GM12801 (cell line): Measurements from ENCODE around the gene TMEM106C.

Experiments used
- TF ChIP-seq, protein P1 (sequence below): IDR thresholded peaks from one replicate; pipeline ENCODE4 v1.5.1; 2011; ENCODE audit warnings: control low read depth; ENCODE audit not compliant: insufficient read length; ENCODE audit errors: extremely low read depth

The TMEM106C gene

GRCh38 chr12:47977772-47978597 is 14.6 kb downstream of the TMEM106C start:
- TF ChIP-seq, protein P1, sequence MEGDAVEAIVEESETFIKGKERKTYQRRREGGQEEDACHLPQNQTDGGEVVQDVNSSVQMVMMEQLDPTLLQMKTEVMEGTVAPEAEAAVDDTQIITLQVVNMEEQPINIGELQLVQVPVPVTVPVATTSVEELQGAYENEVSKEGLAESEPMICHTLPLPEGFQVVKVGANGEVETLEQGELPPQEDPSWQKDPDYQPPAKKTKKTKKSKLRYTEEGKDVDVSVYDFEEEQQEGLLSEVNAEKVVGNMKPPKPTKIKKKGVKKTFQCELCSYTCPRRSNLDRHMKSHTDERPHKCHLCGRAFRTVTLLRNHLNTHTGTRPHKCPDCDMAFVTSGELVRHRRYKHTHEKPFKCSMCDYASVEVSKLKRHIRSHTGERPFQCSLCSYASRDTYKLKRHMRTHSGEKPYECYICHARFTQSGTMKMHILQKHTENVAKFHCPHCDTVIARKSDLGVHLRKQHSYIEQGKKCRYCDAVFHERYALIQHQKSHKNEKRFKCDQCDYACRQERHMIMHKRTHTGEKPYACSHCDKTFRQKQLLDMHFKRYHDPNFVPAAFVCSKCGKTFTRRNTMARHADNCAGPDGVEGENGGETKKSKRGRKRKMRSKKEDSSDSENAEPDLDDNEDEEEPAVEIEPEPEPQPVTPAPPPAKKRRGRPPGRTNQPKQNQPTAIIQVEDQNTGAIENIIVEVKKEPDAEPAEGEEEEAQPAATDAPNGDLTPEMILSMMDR, result no peak

DNA sequence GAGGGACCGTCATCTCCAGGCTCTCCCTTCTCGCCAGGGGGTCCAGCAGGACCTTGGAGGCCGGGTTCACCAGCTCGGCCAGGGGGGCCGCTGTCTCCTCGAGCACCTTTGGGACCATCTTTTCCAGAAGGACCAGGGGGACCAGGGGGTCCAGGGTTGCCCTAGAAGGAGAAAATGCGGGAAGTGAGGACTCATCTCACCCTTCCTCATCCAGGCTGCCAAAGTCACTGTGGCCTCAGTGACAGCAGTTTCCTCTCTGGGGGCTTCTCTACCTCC is 15.1 kb downstream of the TMEM106C start:
- TF ChIP-seq, protein P1, result no peak

- TF ChIP-seq, protein P1, result no peak
Observed at GRCh38 chr12:47979166-47979565, 15.8 kb downstream of the TMEM106C start.

DNA sequence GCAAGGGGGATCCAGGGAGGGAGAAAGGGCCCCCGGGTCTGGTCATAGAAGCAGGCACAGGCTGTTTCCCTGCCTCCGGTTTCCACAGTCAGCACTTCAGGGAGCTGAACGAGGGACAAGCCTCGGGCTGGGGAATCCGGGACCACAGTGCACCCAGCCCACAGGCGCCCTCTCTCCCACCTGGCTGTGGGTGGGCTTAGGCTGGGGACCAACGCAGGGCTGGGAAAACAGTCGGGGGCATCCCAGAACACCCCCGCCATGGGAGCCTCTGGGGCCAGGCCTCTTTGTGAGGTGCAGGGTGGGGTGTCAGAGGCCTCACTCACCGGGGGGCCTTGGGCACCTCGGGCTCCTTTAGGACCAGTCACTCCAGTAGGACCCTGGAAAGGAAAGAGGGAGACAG is 16.3 kb downstream of the TMEM106C start:
- TF ChIP-seq, protein P1, result no peak

DNA sequence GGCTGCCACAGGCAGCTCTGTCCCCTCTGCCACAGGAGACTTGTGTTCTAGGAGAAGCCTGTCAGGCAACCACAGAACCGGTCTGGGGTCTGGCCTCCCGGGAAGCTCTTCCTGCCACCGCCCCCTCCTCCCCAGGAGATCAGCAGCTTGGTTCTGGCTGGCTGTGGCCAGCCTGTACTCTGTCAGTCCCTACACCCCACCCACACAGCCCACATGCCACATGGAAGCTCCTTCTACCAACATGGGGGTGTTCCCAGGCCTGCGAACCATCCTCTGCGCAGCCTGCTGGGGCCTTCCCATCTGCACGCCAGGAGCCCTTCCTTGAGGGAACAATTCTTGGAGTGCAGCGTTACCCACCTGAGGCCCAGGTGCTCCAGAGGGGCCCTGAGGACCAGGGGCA is 16.8 kb downstream of the TMEM106C start:
- TF ChIP-seq, protein P1, result no peak

DNA sequence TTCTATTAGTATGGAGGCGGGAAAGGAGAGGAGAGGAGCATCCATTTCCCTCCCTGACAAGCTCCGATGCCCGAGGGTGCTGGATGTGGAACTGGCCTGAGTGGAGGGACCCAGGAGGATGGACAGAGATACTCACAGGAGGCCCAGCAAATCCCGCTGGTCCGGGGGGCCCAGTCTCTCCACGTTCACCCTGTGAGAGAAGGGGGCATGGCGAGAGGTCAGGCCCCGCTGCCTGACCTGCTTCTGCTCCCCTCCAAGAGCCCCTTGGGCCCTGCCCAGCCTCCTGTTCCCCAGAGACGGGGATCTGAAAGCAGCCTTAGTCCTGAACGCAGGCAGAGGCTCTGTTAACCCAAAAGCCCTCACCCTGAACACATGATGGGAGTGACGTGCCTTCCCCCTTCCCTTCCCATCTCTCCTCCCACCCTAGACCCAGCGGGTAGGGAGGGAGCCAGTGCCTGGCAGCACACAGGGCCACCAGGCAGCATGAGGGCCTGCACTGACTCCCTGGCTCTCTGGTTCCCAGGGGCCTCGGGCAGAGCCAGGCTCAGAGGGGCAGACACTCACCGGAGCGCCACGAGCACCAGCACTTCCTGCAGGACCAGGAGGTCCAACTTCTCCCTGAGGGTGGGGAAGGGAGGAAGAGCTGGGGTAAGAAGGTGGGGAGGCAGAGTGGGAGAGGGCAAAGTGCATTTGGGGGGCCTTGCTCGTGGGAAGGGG is 17.5 kb downstream of the TMEM106C start:
- TF ChIP-seq, protein P1, result no peak

- TF ChIP-seq, protein P1, result no peak
Observed at GRCh38 chr12:47981496-47982260, 18.3 kb downstream of the TMEM106C start.
